H9 (cell line): ENCODE results near the gene ZP1. TPM values are rescaled to one million over a fixed set of nuclear protein-coding genes. Genes with fewer than 3 reads are reported as not detected.

Source experiments
- DNase-seq: peaks from one replicate; pipeline ENCODE4 v3.0.0-alpha.2; 2017
- H2AFZ ChIP-seq: one replicate; pipeline ENCODE4 v1.6.1; 2013; ENCODE audit warnings: mild to moderate bottlenecking, low read length, control low read depth, moderate library complexity
- H2AK5ac ChIP-seq: 2 replicates; pipeline ENCODE4 v1.6.1; 2013; ENCODE audit warnings: low read length, control low read depth, mixed read lengths; ENCODE audit not compliant: insufficient read length
- H2BK120ac ChIP-seq: one replicate; pipeline ENCODE4 v1.6.1; 2013; ENCODE audit warnings: low read depth, mild to moderate bottlenecking, low read length, control low read depth, inconsistent platforms; ENCODE audit not compliant: poor library complexity, severe bottlenecking
- H2BK12ac ChIP-seq: 2 replicates; pipeline ENCODE4 v1.6.1; 2013; ENCODE audit warnings: low read length, control low read depth, mixed read lengths, low read depth; ENCODE audit not compliant: insufficient read length
- H2BK15ac ChIP-seq: 2 replicates; pipeline ENCODE4 v1.6.1; 2013; ENCODE audit warnings: low read depth, low read length, control low read depth
- H2BK20ac ChIP-seq: one replicate; pipeline ENCODE4 v1.6.1; 2013; ENCODE audit warnings: low read depth, mild to moderate bottlenecking, low read length, control low read depth, inconsistent platforms; ENCODE audit not compliant: poor library complexity, severe bottlenecking
- H2BK5ac ChIP-seq: 2 replicates; pipeline ENCODE4 v1.6.1; 2013; ENCODE audit warnings: low read length, control low read depth, mixed read lengths; ENCODE audit not compliant: insufficient read length
- H3K14ac ChIP-seq: 2 replicates; pipeline ENCODE4 v1.6.1; 2013; ENCODE audit warnings: low read length, control low read depth; ENCODE audit not compliant: insufficient read depth
- H3K18ac ChIP-seq: 2 replicates; pipeline ENCODE4 v1.6.1; 2013; ENCODE audit warnings: low read depth, mild to moderate bottlenecking, mixed read lengths, low read length, control low read depth; ENCODE audit not compliant: insufficient read length
- H3K23ac ChIP-seq: 2 replicates; pipeline ENCODE4 v1.6.1; 2013; ENCODE audit warnings: low read length, control low read depth, mixed read lengths, low read depth; ENCODE audit not compliant: insufficient read length
- H3K23me2 ChIP-seq: 2 replicates; pipeline ENCODE4 v1.6.1; 2013; ENCODE audit warnings: low read depth, mild to moderate bottlenecking, mixed read lengths, low read length, control low read depth; ENCODE audit not compliant: insufficient read length, poor library complexity, severe bottlenecking
- H3K27ac ChIP-seq: 2 replicates; pipeline ENCODE4 v1.5.1; 2013; ENCODE audit warnings: low read length, control low read depth, mixed read lengths, low read depth; ENCODE audit not compliant: insufficient read length
- H3K27me3 ChIP-seq: 2 replicates; pipeline ENCODE4 v1.6.1; 2013; ENCODE audit warnings: low read length, control low read depth, inconsistent platforms; ENCODE audit not compliant: insufficient read depth
- H3K4ac ChIP-seq: 2 replicates; pipeline ENCODE4 v1.6.1; 2013; ENCODE audit warnings: low read depth, mild to moderate bottlenecking, control low read depth, inconsistent platforms, low read length, moderate library complexity
- H3K4me1 ChIP-seq: 2 replicates; pipeline ENCODE4 v1.6.1; 2013; ENCODE audit warnings: low read length, control low read depth, inconsistent platforms; ENCODE audit not compliant: insufficient read depth
- H3K4me2 ChIP-seq: 2 replicates; pipeline ENCODE4 v1.6.1; 2013; ENCODE audit warnings: low read length, control low read depth, mixed read lengths; ENCODE audit not compliant: insufficient read length, insufficient read depth
- H3K56ac ChIP-seq: 2 replicates; pipeline ENCODE4 v1.6.1; 2013; ENCODE audit warnings: low read depth, mild to moderate bottlenecking, mixed read lengths, low read length, control low read depth; ENCODE audit not compliant: insufficient read length
- H3K79me1 ChIP-seq: 2 replicates; pipeline ENCODE4 v1.6.1; 2013; ENCODE audit warnings: low read depth, mild to moderate bottlenecking, moderate library complexity, low read length, control low read depth, inconsistent platforms; ENCODE audit not compliant: insufficient read depth, poor library complexity, severe bottlenecking
- H3K79me2 ChIP-seq: 2 replicates; pipeline ENCODE4 v1.6.1; 2013; ENCODE audit warnings: low read length, control low read depth, inconsistent platforms; ENCODE audit not compliant: insufficient read depth
- H3K9ac ChIP-seq: 2 replicates; pipeline ENCODE4 v1.6.1; 2013; ENCODE audit warnings: low read length, control low read depth, mixed read lengths; ENCODE audit not compliant: insufficient read length; ENCODE audit errors: extremely low read depth
- H3K9me3 ChIP-seq: one replicate; pipeline ENCODE4 v1.6.1; 2013; ENCODE audit warnings: low read depth, low read length, inconsistent platforms; ENCODE audit not compliant: control insufficient read depth
- H3T11ph ChIP-seq: one replicate; pipeline ENCODE4 v1.6.1; 2013; ENCODE audit warnings: mild to moderate bottlenecking, low read length, control low read depth, inconsistent platforms
- H4K20me1 ChIP-seq: one replicate; pipeline ENCODE4 v1.6.1; 2013; ENCODE audit not compliant: control insufficient read depth, insufficient read length, insufficient read depth
- H4K5ac ChIP-seq: 2 replicates; pipeline ENCODE4 v1.6.1; 2013; ENCODE audit warnings: low read depth, mild to moderate bottlenecking, mixed read lengths, low read length, control low read depth; ENCODE audit not compliant: insufficient read length
- H4K8ac ChIP-seq: replicated peaks from 2 replicates; pipeline ENCODE4 v1.6.1; 2013; ENCODE audit warnings: low read length, control low read depth, mixed read lengths, low read depth; ENCODE audit not compliant: insufficient read length
- H4K91ac ChIP-seq: 2 replicates; pipeline ENCODE4 v1.6.1; 2013; ENCODE audit warnings: low read depth, mild to moderate bottlenecking, moderate library complexity, mixed read lengths, low read length, control low read depth; ENCODE audit not compliant: insufficient read length
- H3K27ac Mint-ChIP-seq, 3 experiments: 2 replicates in 2 of 3; 3 replicates in 1 of 3; pipeline ENCODE4 v1.8.0; 2020 to 2021; ENCODE audit warnings: mixed read lengths in 3 of 3, mild to moderate bottlenecking in 1 of 3, moderate library complexity in 1 of 3
- H3K27me3 Mint-ChIP-seq: 2 replicates; pipeline ENCODE4 v1.8.0; 2021; ENCODE audit warnings: low read depth, mild to moderate bottlenecking, moderate library complexity, mixed read lengths
- H3K36me3 Mint-ChIP-seq, 3 experiments: 2 replicates in 2 of 3; 3 replicates in 1 of 3; pipeline ENCODE4 v1.8.0; 2020 to 2021; ENCODE audit warnings: low read depth in 3 of 3, mixed read lengths in 3 of 3; ENCODE audit not compliant: insufficient read depth in 1 of 3
- H3K4me1 Mint-ChIP-seq, 2 experiments: 2 replicates each; pipeline ENCODE4 v1.8.0; 2020; ENCODE audit warnings: mixed read lengths in 2 of 2
- H3K4me3 Mint-ChIP-seq, 2 experiments: 2 replicates in 1 of 2; 3 replicates in 1 of 2; pipeline ENCODE4 v1.8.0; 2020 to 2021; ENCODE audit warnings: mild to moderate bottlenecking in 2 of 2, mixed read lengths in 2 of 2, moderate library complexity in 1 of 2
- H3K9me3 Mint-ChIP-seq, 2 experiments: 2 replicates in 1 of 2; 3 replicates in 1 of 2; pipeline ENCODE4 v1.8.0; 2020; ENCODE audit warnings: mild to moderate bottlenecking in 2 of 2, mixed read lengths in 2 of 2, moderate library complexity in 1 of 2
- CTCF ChIP-seq: fragments of 200-600 bp; sonication (generic); conservative IDR thresholded peaks from 3 replicates; pipeline ENCODE4 v1.8.0; 2021; ENCODE audit warnings: antibody characterized with exemption, mild to moderate bottlenecking
- WGBS: extraction: QIAGEN DNeasy Blood & Tissue Kit; methylation state at CpG from one replicate; pipeline ENCODE4 v1.1.7; 2013; ENCODE audit warnings: missing lambda C conversion rate, low lambda C conversion rate, mixed read lengths; ENCODE audit not compliant: insufficient read length; ENCODE audit errors: extremely low coverage; 5-methylcytosine and 5-hydroxymethylcytosine counted together
- total RNA-seq: library from RNA; stranded (reverse); gene quantifications from 2 replicates; pipeline ENCODE4 v1.2.1, GENCODE V29; 2021

The ZP1 gene
- total RNA-seq, 1 experiment from 2014 or later = not detected

DNA sequence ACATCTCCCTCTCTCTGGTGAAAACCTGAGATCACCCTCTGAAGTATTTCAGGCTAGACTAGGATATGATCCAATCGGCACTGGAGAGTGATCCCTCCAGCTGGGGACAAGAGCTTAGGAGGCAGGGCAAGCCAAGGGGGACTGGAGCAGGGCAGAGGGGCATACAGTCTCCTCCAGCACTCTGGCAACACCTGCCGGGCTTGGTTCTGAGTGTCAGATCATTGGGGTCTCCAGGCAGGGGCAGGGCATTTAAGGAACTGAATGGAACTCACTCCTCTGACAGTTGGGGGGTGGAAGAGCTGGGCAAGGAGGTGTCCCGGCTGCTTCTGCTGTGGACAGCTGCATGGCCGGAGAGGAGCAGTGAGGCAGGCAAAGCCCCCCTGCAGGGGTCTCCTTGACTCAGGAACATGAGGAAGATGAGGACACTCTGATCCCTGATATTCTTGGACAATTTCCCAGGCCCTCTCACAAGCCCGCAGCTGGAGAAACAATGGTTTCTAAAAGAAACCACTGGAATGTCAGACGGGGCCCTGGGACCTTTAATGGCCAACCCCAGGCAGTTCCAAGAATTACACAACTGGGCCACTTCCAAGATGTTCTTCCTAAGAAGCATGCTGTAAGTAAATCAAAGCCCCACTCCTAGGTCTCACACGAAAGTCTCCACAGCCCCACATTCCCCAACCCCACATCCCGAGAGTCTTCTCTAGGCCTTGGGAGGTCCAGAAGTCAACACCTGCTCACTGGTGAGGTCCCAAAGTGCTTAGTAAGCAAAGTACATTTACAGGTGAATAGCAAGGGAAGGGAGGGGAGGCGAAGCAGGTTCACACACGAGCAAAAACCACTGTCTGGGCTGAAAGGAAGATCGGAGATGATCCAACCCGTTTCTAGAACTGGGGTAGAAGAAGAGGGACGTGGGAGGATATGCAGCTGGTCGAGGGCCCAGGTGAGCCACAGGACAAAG lies 26.6 kb upstream of the ZP1 start:
- no peaks in the 10 kb centered on the region for H4K20me1 ChIP-seq
- Mint-ChIP-seq H3K36me3 (peaks cover 13 to 24% (median 16%) of the 10 kb centered on the region in 3 experiments), H3K27ac (peak overlapping the region; percentile 77 to 88 (median 78); a peak in 5 of 7 replicates), H3K9me3 (no peaks in the 10 kb centered on the region; a peak in 2 of 5 replicates), H3K27me3 (peaks cover 9% of the 10 kb centered on the region), H3K4me3 (peak overlapping the region; percentile 91 to 95; a peak in 4 of 5 replicates), H3K4me1 (peaks cover 34 to 41% of the 10 kb centered on the region in 2 experiments)
- no peaks in the 10 kb centered on the region for H3K27me3 ChIP-seq
- no peak overlapping the region for H2BK15ac ChIP-seq
- WGBS = no CpG with 5 or more reads among the region's 14 CpGs
- peaks cover 14% of the 10 kb centered on the region for H3K23me2 ChIP-seq
- no peak overlapping the region for H3K14ac ChIP-seq
- peak overlapping the region; percentile 49 for H4K5ac ChIP-seq
- H3K4me2 ChIP-seq = no peak overlapping the region
- H3K56ac ChIP-seq = no peak overlapping the region
- H3K4me1 ChIP-seq = peaks cover 8% of the 10 kb centered on the region; the same call in 1 of the 2 replicates
- no peak overlapping the region for H3T11ph ChIP-seq
- H2BK120ac ChIP-seq = no peak overlapping the region
- H2BK5ac ChIP-seq = no peak overlapping the region
- H3K79me1 ChIP-seq = no peaks in the 10 kb centered on the region
- H2AFZ ChIP-seq = no peak overlapping the region
- H3K27ac ChIP-seq = no peak overlapping the region
- no peak overlapping the region for H3K18ac ChIP-seq
- no peak overlapping the region for H3K23ac ChIP-seq
- no peak overlapping the region for H4K8ac ChIP-seq
- no peak overlapping the region for H4K91ac ChIP-seq
- H3K4ac ChIP-seq = no peak overlapping the region
- peaks cover 21% of the 10 kb centered on the region; the same call in 1 of the 2 replicates for H3K79me2 ChIP-seq
- H3K9me3 ChIP-seq = no peaks in the 10 kb centered on the region
- TF ChIP-seq CTCF = no peak
- H2BK20ac ChIP-seq = no peak overlapping the region
- DNase-seq = no peak
- H2AK5ac ChIP-seq = no peak overlapping the region
- H3K9ac ChIP-seq = peak overlapping the region; percentile 28
- no peak overlapping the region for H2BK12ac ChIP-seq
